Measurements from ENCODE around the gene RNU6-9.

RNU6-9 gene

GRCh38 chr19:925087-925525 is 31.8 kb downstream of the RNU6-9 start (continued):
- TF ChIP-seq ZNF518A (tag by site-specific recombination; conservative IDR thresholded peaks at IDR 0.05; ENCODE audit: low read depth) (no peak), SCRT1 (tag by site-specific recombination; IDR thresholded peaks at IDR 0.05; ENCODE audit: borderline replicate concordance) (no peak), HOXD13 (CRISPR knock-in tag; IDR thresholded peaks at IDR 0.05; ENCODE audit: borderline replicate concordance) (no peak), ZBTB49 (tag by site-specific recombination; IDR thresholded peaks at IDR 0.05; ENCODE audit: low read depth) (no peak), ZNF488 (tag by site-specific recombination; IDR thresholded peaks at IDR 0.05) (no peak), ZNF223 (tag by site-specific recombination; IDR thresholded peaks at IDR 0.05) (no peak), ZNF571 (tag by site-specific recombination; IDR thresholded peaks at IDR 0.05) (no peak), ZSCAN5A (tag by site-specific recombination; IDR thresholded peaks at IDR 0.05) (peak; percentile 47; the same call in 1 of the 2 replicates), ZNF530 (tag by site-specific recombination; IDR thresholded peaks at IDR 0.05; ENCODE audit: low read depth) (no peak), ZNF140 (tag by site-specific recombination; IDR thresholded peaks at IDR 0.05) (no peak), KLF9 (tag by site-specific recombination; IDR thresholded peaks at IDR 0.05; ENCODE audit: low read depth) (no peak; the same call in 1 of the 2 replicates), ZNF707 (tag by site-specific recombination; IDR thresholded peaks at IDR 0.05) (no peak), ZNF404 (tag by site-specific recombination; IDR thresholded peaks at IDR 0.05) (no peak), ZNF704 (tag by site-specific recombination; IDR thresholded peaks at IDR 0.05) (no peak), ZFP69B (tag by site-specific recombination; IDR thresholded peaks at IDR 0.05) (no peak; the same call in 1 of the 2 replicates), ZNF76 (tag by site-specific recombination; IDR thresholded peaks at IDR 0.05; ENCODE audit: borderline replicate concordance, low read depth) (no peak), OVOL3 (tag by site-specific recombination; IDR thresholded peaks at IDR 0.05) (no peak), BCL11B (tag by site-specific recombination; IDR thresholded peaks at IDR 0.05; ENCODE audit: low read depth) (no peak), ZNF274 (IDR thresholded peaks at IDR 0.05; ENCODE audit: low read length) (no peak), ZNF274 (tag by site-specific recombination; IDR thresholded peaks at IDR 0.05; ENCODE audit: borderline replicate concordance) (no peak), ZNF16 (tag by site-specific recombination; IDR thresholded peaks at IDR 0.05; ENCODE audit: low read depth) (no peak), ZNF248 (tag by site-specific recombination; IDR thresholded peaks at IDR 0.05) (no peak), FEZF1 (tag by site-specific recombination; IDR thresholded peaks at IDR 0.05) (no peak), ZNF214 (tag by site-specific recombination; IDR thresholded peaks at IDR 0.05; ENCODE audit: borderline replicate concordance) (no peak), ZNF777 (tag by site-specific recombination; IDR thresholded peaks at IDR 0.05; ENCODE audit: borderline replicate concordance) (no peak; the same call in 1 of the 2 replicates), REPIN1 (tag by site-specific recombination; IDR thresholded peaks at IDR 0.05; ENCODE audit: low read depth) (no peak), ZNF449 (tag by site-specific recombination; IDR thresholded peaks at IDR 0.05) (no peak), BCL11A (tag by site-specific recombination; IDR thresholded peaks at IDR 0.05; ENCODE audit: low read depth) (no peak), ZNF558 (tag by site-specific recombination; IDR thresholded peaks at IDR 0.05) (no peak), ZNF114 (tag by site-specific recombination; IDR thresholded peaks at IDR 0.05) (no peak)
